Spleen (tissue), 7 donors: ENCODE data around the gene ZNF106.

Experiments
- CTCF ChIP-seq, 11 experiments: fragments of 200-600 bp in 7 of 11; fragments of 450-650 bp in 4 of 11; sonication (generic) in 4 of 11; IDR thresholded peaks in 8 of 11; conservative IDR thresholded peaks in 3 of 11; 1 replicate in 7 of 11; 2 replicates in 4 of 11; pipeline versions ENCODE4 v1.4.0 to v1.8.0; 2016 to 2021; ENCODE audit warnings: antibody characterized with exemption in 11 of 11, inconsistent platforms in 4 of 11, mild to moderate bottlenecking in 1 of 11
- POLR2A ChIP-seq, 3 donors: fragments of 450-650 bp; IDR thresholded peaks; one replicate each; pipeline ENCODE4 v1.5.1; 2017; ENCODE audit warnings: antibody characterized with exemption in 3 of 3, mild to moderate bottlenecking in 1 of 3
- POLR2AphosphoS5 ChIP-seq, 3 donors: sonication (generic); formaldehyde crosslinking; IDR thresholded peaks; one replicate each; pipeline ENCODE4 v1.5.1; 2017; ENCODE audit warnings: antibody characterized with exemption in 3 of 3
- donor health status: DM: no; HTN: no; CAD: no; lungs with moderate emphysema.
- donor health status: DM: no; HTN: no; CAD: no.
- donor health status: DM: no; HTN: no; CAD: no.

DNA sequence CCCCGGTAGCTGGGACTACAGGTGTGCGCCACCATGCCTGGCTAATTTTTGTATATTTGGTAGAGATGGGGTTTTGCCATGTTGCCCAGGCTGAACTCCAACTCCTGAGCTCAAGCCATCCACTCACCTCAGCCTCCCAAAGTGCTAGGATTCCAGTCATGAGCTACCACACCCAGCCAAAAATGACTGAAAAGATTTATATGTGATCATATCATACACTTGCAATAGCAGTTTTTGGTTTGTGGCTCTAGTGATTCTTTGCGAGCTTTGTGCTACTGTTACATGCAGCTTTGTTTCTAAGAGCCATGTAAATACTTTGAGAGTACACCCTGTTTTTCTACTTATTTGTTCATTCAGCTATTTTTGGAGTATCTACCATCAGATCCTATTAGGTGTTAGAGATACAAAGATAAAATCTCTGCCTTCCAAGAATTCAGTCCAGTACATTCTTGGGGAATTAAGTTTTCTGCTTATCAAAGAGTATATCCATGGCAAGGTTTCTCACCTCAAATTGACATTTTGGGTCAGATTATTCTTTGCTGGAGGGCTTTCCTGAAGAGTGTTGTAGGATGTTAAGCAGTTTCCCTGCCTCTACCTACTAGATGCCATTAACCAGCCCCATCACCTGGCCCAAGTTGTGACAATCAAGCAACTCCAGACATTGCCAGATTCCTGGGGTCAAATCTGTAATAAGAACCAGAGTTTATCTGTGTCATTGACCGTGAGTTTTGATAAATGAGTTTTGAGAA, 19.5 kb upstream of the ZNF106 start:
- TF ChIP-seq POLR2A (IDR thresholded peaks at IDR 0.05) (no peak), POLR2AphosphoS5 (IDR thresholded peaks at IDR 0.05) (no peak), CTCF (IDR thresholded peaks at IDR 0.05 in 8 of 11, conservative IDR thresholded peaks at IDR 0.05 in 3 of 11) (no peak)
